ENCODE measurements around the gene ZNF714. TPM values are rescaled to one million over a fixed set of nuclear protein-coding genes. Genes with fewer than 3 reads are reported as not detected.

ZNF714 gene
- total and polyA plus RNA-seq, 10 of the 15 experiments (the other 5 are each of a cell fraction or from before 2014, with no cell fraction given), result 4.9 to 13.2 (median 9.1) TPM

DNA sequence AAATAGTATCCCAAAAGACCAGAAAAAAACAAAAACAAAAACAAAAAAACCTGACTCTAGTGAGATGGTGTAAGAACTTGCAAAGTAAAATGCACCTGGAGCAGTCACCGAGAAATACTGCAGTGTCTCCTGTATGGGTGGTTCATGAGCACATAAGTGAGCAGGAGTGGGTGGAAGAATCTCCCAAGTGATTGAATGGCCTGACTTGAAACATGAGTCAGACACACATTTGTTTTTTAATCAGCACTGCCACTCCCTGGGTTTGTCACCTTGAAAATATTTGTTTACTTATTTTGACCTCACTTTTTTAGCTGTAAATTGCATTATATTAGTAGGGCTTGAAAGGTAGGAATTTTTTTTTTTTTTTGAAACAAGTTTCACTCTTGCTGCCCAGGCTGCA lies 61.9 kb downstream of the ZNF714 start:
- FAIRE-seq, result no peak
- no peaks in the 10 kb centered on the region for H3K4me1 ChIP-seq (ENCODE audit: control insufficient read depth, insufficient read depth, low read length)
- peaks cover 11% of the 10 kb centered on the region for H3K79me2 ChIP-seq (ENCODE audit: control insufficient read depth, insufficient read depth, low read length)
- no peak overlapping the region for H2AFZ ChIP-seq (ENCODE audit: control insufficient read depth, low read depth, low read length)
- DNase-seq (ENCODE audit: low read depth, low spot score), result no peak
- no peak overlapping the region for H3K9ac ChIP-seq (ENCODE audit: control insufficient read depth, insufficient read depth, low read length)
- no TSS peak for BruUV-seq (replicated peaks)
- ATAC-seq, result no peak
- peaks cover 7% of the 10 kb centered on the region; the same call in 2 of the 3 replicates for H3K9me3 ChIP-seq (replicated peaks; ENCODE audit: control insufficient read depth, insufficient read depth, low read length)
- H4K20me1 ChIP-seq (ENCODE audit: control insufficient read depth, insufficient read depth), result no peaks in the 10 kb centered on the region
- CTCF ChIA-PET, result interaction anchor here (0.7 kb wide), 1 partner anchor 112 kb away, joined by 3 read pairs; no protein-coding TSS in a partner anchor
- no peak overlapping the region for H3K4me2 ChIP-seq (ENCODE audit: control insufficient read depth, insufficient read depth)
- no peak overlapping the region for H3K27ac ChIP-seq (ENCODE audit: control insufficient read depth, insufficient read depth)
- peaks cover 0 to 15% of the 10 kb centered on the region in 2 experiments; a peak in 2 of 4 replicates for H3K36me3 ChIP-seq (ENCODE audit: control insufficient read depth in 2 of 2, insufficient read depth in 2 of 2, low read length in 1 of 2)
- H3K27me3 ChIP-seq (replicated peaks in 1 of 2; ENCODE audit: control insufficient read depth in 2 of 2, insufficient read depth in 2 of 2, low read length in 1 of 2), result no peaks in the 10 kb centered on the region
- in situ Hi-C loops (cut with MboI) (no loop called here), intact Hi-C loops (cut with micrococcal nuclease; ENCODE audit: unreplicated experiment) (loop anchor here (5.0 kb wide), 1 partner anchor 122 kb away; the partner anchor contains the start of gene ZNF430)
- TF ChIP-seq, protein P1, sequence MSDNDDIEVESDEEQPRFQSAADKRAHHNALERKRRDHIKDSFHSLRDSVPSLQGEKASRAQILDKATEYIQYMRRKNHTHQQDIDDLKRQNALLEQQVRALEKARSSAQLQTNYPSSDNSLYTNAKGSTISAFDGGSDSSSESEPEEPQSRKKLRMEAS (IDR thresholded peaks at IDR 0.05; ENCODE audit: low read depth, low read length), result no peak
- TF ChIP-seq POLR2AphosphoS5 (IDR thresholded peaks at IDR 0.05; ENCODE audit: low read length) (no peak), CREB1 (IDR thresholded peaks at IDR 0.05; ENCODE audit: low read depth) (no peak), HDAC2 (IDR thresholded peaks at IDR 0.05) (no peak), ETV6 (conservative IDR thresholded peaks at IDR 0.05 in 1 of 2, IDR thresholded peaks at IDR 0.05 in 1 of 2; ENCODE audit: borderline replicate concordance in 1 of 2, low read depth in 1 of 2) (no peak), STAT1 (conservative IDR thresholded peaks at IDR 0.05) (no peak), POU2F2 (IDR thresholded peaks at IDR 0.05; ENCODE audit: borderline replicate concordance, low read depth, low read length) (no peak), ZNF207 (IDR thresholded peaks at IDR 0.05; ENCODE audit: borderline replicate concordance) (no peak), NR2C1 (IDR thresholded peaks at IDR 0.05) (no peak), ZNF217 (IDR thresholded peaks at IDR 0.05) (no peak)
- TF ChIP-seq, protein P2, sequence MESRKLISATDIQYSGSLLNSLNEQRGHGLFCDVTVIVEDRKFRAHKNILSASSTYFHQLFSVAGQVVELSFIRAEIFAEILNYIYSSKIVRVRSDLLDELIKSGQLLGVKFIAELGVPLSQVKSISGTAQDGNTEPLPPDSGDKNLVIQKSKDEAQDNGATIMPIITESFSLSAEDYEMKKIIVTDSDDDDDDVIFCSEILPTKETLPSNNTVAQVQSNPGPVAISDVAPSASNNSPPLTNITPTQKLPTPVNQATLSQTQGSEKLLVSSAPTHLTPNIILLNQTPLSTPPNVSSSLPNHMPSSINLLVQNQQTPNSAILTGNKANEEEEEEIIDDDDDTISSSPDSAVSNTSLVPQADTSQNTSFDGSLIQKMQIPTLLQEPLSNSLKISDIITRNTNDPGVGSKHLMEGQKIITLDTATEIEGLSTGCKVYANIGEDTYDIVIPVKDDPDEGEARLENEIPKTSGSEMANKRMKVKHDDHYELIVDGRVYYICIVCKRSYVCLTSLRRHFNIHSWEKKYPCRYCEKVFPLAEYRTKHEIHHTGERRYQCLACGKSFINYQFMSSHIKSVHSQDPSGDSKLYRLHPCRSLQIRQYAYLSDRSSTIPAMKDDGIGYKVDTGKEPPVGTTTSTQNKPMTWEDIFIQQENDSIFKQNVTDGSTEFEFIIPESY (IDR thresholded peaks at IDR 0.05), result no peak
- TF ChIP-seq, protein P3, sequence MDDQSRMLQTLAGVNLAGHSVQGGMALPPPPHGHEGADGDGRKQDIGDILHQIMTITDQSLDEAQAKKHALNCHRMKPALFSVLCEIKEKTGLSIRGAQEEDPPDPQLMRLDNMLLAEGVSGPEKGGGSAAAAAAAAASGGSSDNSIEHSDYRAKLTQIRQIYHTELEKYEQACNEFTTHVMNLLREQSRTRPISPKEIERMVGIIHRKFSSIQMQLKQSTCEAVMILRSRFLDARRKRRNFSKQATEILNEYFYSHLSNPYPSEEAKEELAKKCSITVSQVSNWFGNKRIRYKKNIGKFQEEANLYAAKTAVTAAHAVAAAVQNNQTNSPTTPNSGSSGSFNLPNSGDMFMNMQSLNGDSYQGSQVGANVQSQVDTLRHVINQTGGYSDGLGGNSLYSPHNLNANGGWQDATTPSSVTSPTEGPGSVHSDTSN (IDR thresholded peaks at IDR 0.05; ENCODE audit: insufficient replicate concordance, low read depth, low read length), result no peak
- RAD21 ChIA-PET (ENCODE audit: unreplicated experiment), result no interaction called here
- POLR2A ChIA-PET, result interaction anchor here (0.6 kb wide), 1 partner anchor 224 kb away, joined by 3 read pairs; no protein-coding TSS in a partner anchor
- WGBS (ENCODE audit: insufficient coverage, insufficient replicate concordance, low lambda C conversion rate, missing lambda C conversion rate), result 100% methylated on average over 1 of the region's 1 CpG
- no peak overlapping the region for H3K4me3 ChIP-seq
- SMC1A ChIA-PET (ENCODE audit: uncharacterized antibody, unreplicated experiment), result no interaction called here
